SK-N-SH (cell line): ENCODE data around the gene HLA-DMA. TPM values are rescaled to one million over a fixed set of nuclear protein-coding genes. Genes with fewer than 3 reads are reported as not detected.

Source experiments
- CTCF ChIA-PET: fragments of 300-600, 350-600 bp; formaldehyde crosslinking; extraction: SDS; loops from one replicate; lab custom pipeline; 2021; lab: Yijun Ruan, JAX
- POLR2A ChIA-PET: fragments of 350-600 bp; sonication (Branson Sonifier 250); formaldehyde crosslinking; extraction: SDS; loops from one replicate; lab custom pipeline; 2020; ENCODE audit warnings: antibody characterized with exemption, inconsistent platforms; lab: Yijun Ruan, JAX
- DNase-seq: peaks from one replicate; pipeline ENCODE4 v3.0.0; 2012
- H2AFZ ChIP-seq: fragments of 200-600 bp; sonication (generic); 2 replicates; pipeline ENCODE4 v1.8.1; 2016; ENCODE audit warnings: antibody characterized with exemption, mild to moderate bottlenecking, low read depth
- H3F3A ChIP-seq: fragments of 200-600 bp; sonication (generic); replicated peaks from 2 replicates; pipeline ENCODE3; 2016; ENCODE audit warnings: antibody characterized with exemption, mild to moderate bottlenecking; ENCODE audit not compliant: insufficient read depth
- H3K27ac ChIP-seq, 2 experiments: fragments of 200-500 bp in 1 of 2; fragments of 200-600 bp in 1 of 2; sonication (Bioruptor generic) in 1 of 2; sonication (generic), shearing (Covaris generic) in 1 of 2; 2 replicates each; pipeline versions ENCODE4 v1.5.1 to v1.6.1; 2014 to 2016; ENCODE audit warnings: low read depth in 2 of 2, inconsistent platforms in 1 of 2, low read length in 1 of 2, mild to moderate bottlenecking in 1 of 2, mixed read lengths in 1 of 2
- H3K27me3 ChIP-seq: fragments of 200-600 bp; sonication (generic), shearing (Covaris generic); 2 replicates; pipeline ENCODE4 v1.6.1; 2016; ENCODE audit warnings: mixed run types; ENCODE audit not compliant: insufficient read depth
- H3K36me3 ChIP-seq, 2 experiments: fragments of 200-500 bp in 1 of 2; fragments of 200-600 bp in 1 of 2; sonication (Bioruptor generic) in 1 of 2; sonication (generic) in 1 of 2; replicated peaks in 1 of 2; 2 replicates each; pipeline versions ENCODE3 to v1.5.1; 2014 to 2016; ENCODE audit warnings: low read length in 1 of 2, mild to moderate bottlenecking in 1 of 2; ENCODE audit not compliant: insufficient read depth in 2 of 2, control insufficient read depth in 1 of 2
- H3K4me1 ChIP-seq, 2 experiments: fragments of 200-500 bp in 1 of 2; fragments of 200-600 bp in 1 of 2; sonication (Bioruptor generic) in 1 of 2; sonication (generic), shearing (Covaris generic) in 1 of 2; 2 replicates each; pipeline versions ENCODE4 v1.5.1 to v1.6.1; 2014 to 2016; ENCODE audit warnings: low read depth in 1 of 2, low read length in 1 of 2, mixed run types in 1 of 2; ENCODE audit not compliant: insufficient read depth in 2 of 2, control insufficient read depth in 1 of 2
- H3K4me2 ChIP-seq: fragments of 200-600 bp; sonication (generic), shearing (Covaris generic); 2 replicates; pipeline ENCODE4 v1.6.1; 2017; ENCODE audit warnings: mixed run types
- H3K4me3 ChIP-seq, 2 experiments: fragments of 200-500 bp in 1 of 2; fragments of 200-600 bp in 1 of 2; sonication (Bioruptor generic) in 1 of 2; sonication (generic), shearing (Covaris generic) in 1 of 2; 2 replicates each; pipeline versions ENCODE4 v1.5.1 to v1.8.1; 2014 to 2016; ENCODE audit warnings: low read depth in 2 of 2, inconsistent platforms in 1 of 2, low read length in 1 of 2, mild to moderate bottlenecking in 1 of 2, mixed read lengths in 1 of 2, moderate library complexity in 1 of 2
- H3K79me2 ChIP-seq: fragments of 200-600 bp; sonication (generic); 2 replicates; pipeline ENCODE4 v1.8.1; 2017; ENCODE audit warnings: mild to moderate bottlenecking; ENCODE audit not compliant: insufficient read depth
- H3K9ac ChIP-seq: fragments of 200-600 bp; sonication (generic); 2 replicates; pipeline ENCODE4 v1.6.1; 2017; ENCODE audit warnings: mixed run types
- H3K9me2 ChIP-seq: fragments of 200-600 bp; sonication (generic); 2 replicates; pipeline ENCODE4 v1.6.1; 2017; ENCODE audit warnings: mixed run types
- H3K9me3 ChIP-seq: fragments of 200-600 bp; sonication (generic); 2 replicates; pipeline ENCODE4 v1.6.1; 2017; ENCODE audit warnings: mixed run types, mild to moderate bottlenecking, moderate library complexity
- H4K20me1 ChIP-seq: fragments of 200-600 bp; sonication (generic); 2 replicates; pipeline ENCODE4 v1.6.1; 2017; ENCODE audit warnings: mild to moderate bottlenecking, mixed run types; ENCODE audit not compliant: insufficient read depth
- CHD2 ChIP-seq: fragments of 150-350 bp; IDR thresholded peaks from 2 replicates; pipeline ENCODE4 v1.6.1; 2018; ENCODE audit warnings: low read length; ENCODE audit not compliant: partially characterized antibody
- EP300 ChIP-seq, 2 experiments: IDR thresholded peaks; 2 replicates each; pipeline versions ENCODE4 v1.4.0 to v1.6.1; 2012; ENCODE audit warnings: borderline replicate concordance in 1 of 2, low read depth in 1 of 2, low read length in 1 of 2
- FOSL2 ChIP-seq: IDR thresholded peaks from 2 replicates; pipeline ENCODE4 v1.4.0; 2012; ENCODE audit warnings: low read depth, mild to moderate bottlenecking, moderate library complexity, borderline replicate concordance
- FOXM1 ChIP-seq: IDR thresholded peaks from 2 replicates; pipeline ENCODE4 v1.4.0; 2012; ENCODE audit warnings: low read depth, mild to moderate bottlenecking
- MEF2A ChIP-seq: IDR thresholded peaks from 2 replicates; pipeline ENCODE4 v1.4.0; 2012; ENCODE audit warnings: low read depth, borderline replicate concordance
- NFIC ChIP-seq: IDR thresholded peaks from 2 replicates; pipeline ENCODE4 v1.4.0; 2012; ENCODE audit warnings: borderline replicate concordance
- NRF1 ChIP-seq: IDR thresholded peaks from 2 replicates; pipeline ENCODE4 v1.6.1; 2012; ENCODE audit warnings: low read depth, mild to moderate bottlenecking, low read length
- POLR2AphosphoS5 ChIP-seq: IDR thresholded peaks from 2 replicates; pipeline ENCODE4 v1.6.1; 2012; ENCODE audit warnings: low read depth, low read length
- RAD21 ChIP-seq: IDR thresholded peaks from 2 replicates; pipeline ENCODE4 v1.6.1; 2012; ENCODE audit warnings: mild to moderate bottlenecking, low read length
- TEAD4 ChIP-seq: IDR thresholded peaks from 2 replicates; pipeline ENCODE4 v1.4.0; 2012; ENCODE audit warnings: mild to moderate bottlenecking, borderline replicate concordance; ENCODE audit not compliant: insufficient read depth
- USF1 ChIP-seq: IDR thresholded peaks from 2 replicates; pipeline ENCODE4 v1.4.0; 2012; ENCODE audit warnings: low read depth, borderline replicate concordance
- YY1 ChIP-seq: IDR thresholded peaks from 2 replicates; pipeline ENCODE4 v1.4.0; 2012; ENCODE audit warnings: low read depth, mild to moderate bottlenecking
- WGBS: methylation state at CpG from one replicate; pipeline ENCODE4 v1.1.6; 2017; ENCODE audit warnings: low lambda C conversion rate; 5-methylcytosine and 5-hydroxymethylcytosine counted together
- polyA plus RNA-seq, 3 experiments: library from polyadenylated mRNA; depleted of rRNA; stranded (reverse); fragments of >200 nt; gene quantifications; 2 replicates each; pipeline ENCODE4 v1.2.3, GENCODE V29; 2012
- TF ChIP-seq, protein P1 (sequence below): fragments of 200-600 bp; sonication (generic); IDR thresholded peaks from 2 replicates; pipeline ENCODE4 v1.6.1; 2017; ENCODE audit warnings: antibody characterized with exemption, mild to moderate bottlenecking, moderate library complexity
- TF ChIP-seq, protein P2 (sequence below): IDR thresholded peaks from 2 replicates; pipeline ENCODE4 v1.4.0; 2012; ENCODE audit warnings: low read depth, borderline replicate concordance

Gene HLA-DMA
- polyA plus RNA-seq, 1 of the 3 experiments (the other 2 are of a cell fraction): 1.2 TPM

GRCh38 chr6:32972353-32973143 lies 19.7 kb upstream of the HLA-DMA start:
- WGBS: under 1% methylated on average over 51 of the region's 70 CpGs

DNA sequence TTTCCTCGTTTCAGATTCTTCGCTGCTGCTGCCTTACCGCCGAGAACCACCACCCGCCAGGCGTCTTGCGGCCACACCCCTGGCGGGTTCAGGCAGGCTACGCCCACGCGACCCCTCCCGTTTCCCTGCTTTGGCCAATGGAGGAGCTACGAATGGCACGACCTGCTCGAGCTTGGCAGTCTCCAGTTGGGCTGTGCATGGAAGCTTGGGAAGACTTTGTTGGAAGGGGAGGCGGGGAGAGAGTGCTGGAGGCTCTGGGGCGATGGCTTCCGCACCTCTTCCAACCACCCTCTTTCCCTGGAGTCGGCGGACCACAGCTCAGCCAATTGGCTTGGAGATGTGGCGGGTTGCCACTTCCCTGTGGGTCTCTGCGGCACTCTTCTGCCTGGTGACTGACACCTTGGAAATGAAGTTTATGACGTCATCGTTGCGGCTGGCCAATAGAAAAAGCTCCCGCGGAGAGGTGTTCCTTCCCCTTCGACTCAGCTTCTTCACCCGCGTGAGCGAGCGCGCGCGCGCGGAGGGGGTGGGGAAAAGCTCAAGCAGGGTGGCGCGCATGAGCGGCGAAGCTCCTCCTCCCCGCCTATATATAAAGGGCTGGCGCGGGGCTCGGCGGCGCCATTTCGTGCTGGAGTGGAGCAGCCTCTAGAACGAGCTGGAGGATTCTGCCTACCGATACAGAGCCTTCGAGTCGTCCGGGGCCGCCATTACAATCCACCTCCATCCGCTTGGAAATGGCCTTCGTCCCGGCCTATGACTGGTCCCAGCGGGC lies 18.9 kb upstream of the HLA-DMA start:
- peaks cover 21 to 28% of the 10 kb centered on the region in 2 experiments; a peak in 3 of 4 replicates for H3K4me1 ChIP-seq
- H3K9ac ChIP-seq: peak overlapping the region; percentile 94
- H3K36me3 ChIP-seq: peaks cover 41 to 50% of the 10 kb centered on the region in 2 experiments
- H3F3A ChIP-seq: peaks cover 54% of the 10 kb centered on the region
- no peaks in the 10 kb centered on the region for H3K9me3 ChIP-seq
- H4K20me1 ChIP-seq: peaks cover 47% of the 10 kb centered on the region
- peak overlapping the region; percentile 97 for H3K4me2 ChIP-seq
- ChIA-PET CTCF (interaction anchor here (0.6 to 12.0 kb wide), 13 partner anchors 8 to 279 kb away, joined by 3 to 203 read pairs (median 5); partner anchors contain the start of genes HLA-DMA and TAP2), POLR2A (interaction anchor here (0.5 to 4.7 kb wide), 48 partner anchors 9 to 1430 kb away, joined by 3 to 50 read pairs (median 4); partner anchors contain the start of genes ATF6B, ATP6V1G2, B3GALT4 and CSNK2B)
- peak; percentile 92 for DNase-seq
- H3K27me3 ChIP-seq: no peaks in the 10 kb centered on the region
- H2AFZ ChIP-seq: no peak overlapping the region
- H3K9me2 ChIP-seq: no peaks in the 10 kb centered on the region
- peak overlapping the region; percentile 97 to 99 for H3K27ac ChIP-seq
- under 1% methylated on average over 27 of the region's 58 CpGs for WGBS
- H3K4me3 ChIP-seq: peak overlapping the region; percentile 83 to 88
- H3K79me2 ChIP-seq: peaks cover 79% of the 10 kb centered on the region
- TF ChIP-seq CHD2 (peak; percentile 7), FOSL2 (peak; percentile 11; the same call in 1 of the 2 replicates), USF1 (no peak), RAD21 (no peak), POLR2AphosphoS5 (peak; percentile 100), FOXM1 (no peak), EP300 (IDR thresholded peaks at IDR 0.05; ENCODE audit: borderline replicate concordance in 1 of 2, low read depth in 1 of 2, low read length in 1 of 2) (peak; percentile 7 to 55; a peak in 2 of 4 replicates), NRF1 (peak; percentile 81), NFIC (0 out of 2 replicates have a peak, but pooled peaks have one; percentile 5), TEAD4 (peak; percentile 44), YY1 (no peak; the same call in 1 of the 2 replicates)
- TF ChIP-seq, protein P1, sequence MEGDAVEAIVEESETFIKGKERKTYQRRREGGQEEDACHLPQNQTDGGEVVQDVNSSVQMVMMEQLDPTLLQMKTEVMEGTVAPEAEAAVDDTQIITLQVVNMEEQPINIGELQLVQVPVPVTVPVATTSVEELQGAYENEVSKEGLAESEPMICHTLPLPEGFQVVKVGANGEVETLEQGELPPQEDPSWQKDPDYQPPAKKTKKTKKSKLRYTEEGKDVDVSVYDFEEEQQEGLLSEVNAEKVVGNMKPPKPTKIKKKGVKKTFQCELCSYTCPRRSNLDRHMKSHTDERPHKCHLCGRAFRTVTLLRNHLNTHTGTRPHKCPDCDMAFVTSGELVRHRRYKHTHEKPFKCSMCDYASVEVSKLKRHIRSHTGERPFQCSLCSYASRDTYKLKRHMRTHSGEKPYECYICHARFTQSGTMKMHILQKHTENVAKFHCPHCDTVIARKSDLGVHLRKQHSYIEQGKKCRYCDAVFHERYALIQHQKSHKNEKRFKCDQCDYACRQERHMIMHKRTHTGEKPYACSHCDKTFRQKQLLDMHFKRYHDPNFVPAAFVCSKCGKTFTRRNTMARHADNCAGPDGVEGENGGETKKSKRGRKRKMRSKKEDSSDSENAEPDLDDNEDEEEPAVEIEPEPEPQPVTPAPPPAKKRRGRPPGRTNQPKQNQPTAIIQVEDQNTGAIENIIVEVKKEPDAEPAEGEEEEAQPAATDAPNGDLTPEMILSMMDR: no peak
- TF ChIP-seq, protein P2, sequence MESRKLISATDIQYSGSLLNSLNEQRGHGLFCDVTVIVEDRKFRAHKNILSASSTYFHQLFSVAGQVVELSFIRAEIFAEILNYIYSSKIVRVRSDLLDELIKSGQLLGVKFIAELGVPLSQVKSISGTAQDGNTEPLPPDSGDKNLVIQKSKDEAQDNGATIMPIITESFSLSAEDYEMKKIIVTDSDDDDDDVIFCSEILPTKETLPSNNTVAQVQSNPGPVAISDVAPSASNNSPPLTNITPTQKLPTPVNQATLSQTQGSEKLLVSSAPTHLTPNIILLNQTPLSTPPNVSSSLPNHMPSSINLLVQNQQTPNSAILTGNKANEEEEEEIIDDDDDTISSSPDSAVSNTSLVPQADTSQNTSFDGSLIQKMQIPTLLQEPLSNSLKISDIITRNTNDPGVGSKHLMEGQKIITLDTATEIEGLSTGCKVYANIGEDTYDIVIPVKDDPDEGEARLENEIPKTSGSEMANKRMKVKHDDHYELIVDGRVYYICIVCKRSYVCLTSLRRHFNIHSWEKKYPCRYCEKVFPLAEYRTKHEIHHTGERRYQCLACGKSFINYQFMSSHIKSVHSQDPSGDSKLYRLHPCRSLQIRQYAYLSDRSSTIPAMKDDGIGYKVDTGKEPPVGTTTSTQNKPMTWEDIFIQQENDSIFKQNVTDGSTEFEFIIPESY: peak; percentile 65; the same call in 1 of the 2 replicates

More at GRCh38 chr6:32972353-32973143, 19.7 kb upstream of the HLA-DMA start:
- no peaks in the 10 kb centered on the region for H3K9me3 ChIP-seq
- H3K27ac ChIP-seq: peak overlapping the region; percentile 74 to 76
- peak overlapping the region; percentile 94 for H3K4me2 ChIP-seq
- ChIA-PET CTCF (interaction anchor here (0.6 to 12.0 kb wide), 11 partner anchors 9 to 276 kb away, joined by 3 to 203 read pairs (median 7); partner anchors contain the start of genes HLA-DMA and TAP2), POLR2A (interaction anchor here (0.7 to 4.7 kb wide), 30 partner anchors 8 to 1431 kb away, joined by 3 to 50 read pairs (median 7); partner anchors contain the start of genes ATF6B, ATP6V1G2, B3GALT4 and DDX39B)
- no peak overlapping the region for H2AFZ ChIP-seq
- H3K9me2 ChIP-seq: no peaks in the 10 kb centered on the region
- H3F3A ChIP-seq: peaks cover 60% of the 10 kb centered on the region
- no peak for TF ChIP-seq MEF2A
- peak; percentile 90 for TF ChIP-seq YY1
- DNase-seq: peak; percentile 78
- peaks cover 22 to 26% of the 10 kb centered on the region in 2 experiments; a peak in 3 of 4 replicates for H3K4me1 ChIP-seq
- H3K27me3 ChIP-seq: no peaks in the 10 kb centered on the region
- H3K4me3 ChIP-seq: peak overlapping the region; percentile 62 to 88
- peak overlapping the region; percentile 92 for H3K9ac ChIP-seq
- peaks cover 79% of the 10 kb centered on the region for H3K79me2 ChIP-seq
- peaks cover 49 to 57% of the 10 kb centered on the region in 2 experiments for H3K36me3 ChIP-seq
- peaks cover 55% of the 10 kb centered on the region for H4K20me1 ChIP-seq
